Keratinocyte (primary cell): ENCODE data around the gene FAM221A. TPM values are rescaled to one million over a fixed set of nuclear protein-coding genes. Genes with fewer than 3 reads are reported as not detected.

Source experiments
- DNase-seq: peaks from one replicate; pipeline ENCODE4 v3.0.0-alpha.2; 2011; ENCODE audit warnings: low read depth, missing footprints, low spot score
- FAIRE-seq: peaks from 2 replicates; lab custom pipeline; 2011; peaks lifted over from hg19 to GRCh38; lab: Jason Lieb, UNC
- H2AFZ ChIP-seq: 2 replicates; pipeline ENCODE4 v1.6.0; 2012; ENCODE audit warnings: low read length, control low read depth, inconsistent platforms; ENCODE audit not compliant: control insufficient read depth
- H3K27ac ChIP-seq: 2 replicates; pipeline ENCODE4 v1.5.1; 2011; ENCODE audit warnings: low read length; ENCODE audit not compliant: control insufficient read depth, insufficient read depth
- H3K27me3 ChIP-seq: 3 replicates; pipeline ENCODE4 v1.6.0; 2011; ENCODE audit warnings: low read length; ENCODE audit not compliant: control insufficient read depth, insufficient read depth; ENCODE audit errors: extremely low read depth
- H3K36me3 ChIP-seq, 2 experiments: 2 replicates in 1 of 2; 3 replicates in 1 of 2; pipeline ENCODE4 v1.5.1; 2011; ENCODE audit warnings: low read length in 2 of 2, mild to moderate bottlenecking in 1 of 2; ENCODE audit not compliant: control insufficient read depth in 2 of 2, insufficient read depth in 2 of 2; ENCODE audit errors: extremely low read depth in 1 of 2
- H3K4me1 ChIP-seq: 3 replicates; pipeline ENCODE4 v1.5.1; 2011; ENCODE audit warnings: low read length; ENCODE audit not compliant: control insufficient read depth, insufficient read depth; ENCODE audit errors: extremely low read depth
- H3K4me2 ChIP-seq: 3 replicates; pipeline ENCODE4 v1.6.0; 2011; ENCODE audit warnings: low read depth, low read length; ENCODE audit not compliant: control insufficient read depth, insufficient read depth; ENCODE audit errors: extremely low read depth
- H3K4me3 ChIP-seq, 3 experiments: fragments of 200-600 bp in 1 of 3; sonication (generic) in 1 of 3; 2 replicates in 2 of 3; 3 replicates in 1 of 3; pipeline ENCODE4 v1.5.1; 2011 to 2016; ENCODE audit warnings: low read length in 3 of 3, mild to moderate bottlenecking in 3 of 3, control low read depth in 2 of 3, inconsistent platforms in 1 of 3, low read depth in 1 of 3, mixed read lengths in 1 of 3, mixed run types in 1 of 3, moderate library complexity in 1 of 3; ENCODE audit not compliant: control insufficient read depth in 2 of 3, insufficient read depth in 2 of 3; ENCODE audit errors: extremely low read depth in 1 of 3
- H3K79me2 ChIP-seq: 2 replicates; pipeline ENCODE4 v1.6.0; 2012; ENCODE audit warnings: low read length; ENCODE audit not compliant: control insufficient read depth, insufficient read depth
- H3K9ac ChIP-seq: 3 replicates; pipeline ENCODE4 v1.6.0; 2011; ENCODE audit warnings: low read length; ENCODE audit not compliant: control insufficient read depth, insufficient read depth; ENCODE audit errors: extremely low read depth
- H3K9me1 ChIP-seq: 3 replicates; pipeline ENCODE4 v1.6.0; 2011; ENCODE audit warnings: low read length; ENCODE audit not compliant: control insufficient read depth, insufficient read depth; ENCODE audit errors: extremely low read depth
- H3K9me3 ChIP-seq: 2 replicates; pipeline ENCODE4 v1.5.1; 2012; ENCODE audit warnings: low read depth, low read length; ENCODE audit not compliant: control insufficient read depth
- H4K20me1 ChIP-seq: 3 replicates; pipeline ENCODE4 v1.6.0; 2011; ENCODE audit warnings: low read length; ENCODE audit not compliant: control insufficient read depth, insufficient read depth; ENCODE audit errors: extremely low read depth
- EZH2 ChIP-seq: IDR thresholded peaks from one replicate; pipeline ENCODE4 v1.6.1; 2012; ENCODE audit warnings: inconsistent platforms, mild to moderate bottlenecking, low read length, moderate library complexity
- dilution Hi-C: fragments of 300-500 bp; cut with MboI; formaldehyde crosslinking; loops from one replicate; pipeline ENCODE4 v1.7.0; 2020; ENCODE audit warnings: low sequenced_read_pairs; ENCODE audit not compliant: extremely low pct_ligation_motif_present
- polyA plus RNA-seq, 5 experiments: library from polyadenylated mRNA; depleted of rRNA in 3 of 5; stranded (reverse) in 3 of 5; stranded (forward) in 1 of 5; unstranded in 1 of 5; fragments of >200 nt; gene quantifications; 1 replicate in 1 of 5; 2 replicates in 3 of 5; 3 replicates in 1 of 5; pipeline versions ENCODE4 v1.2.1 to v1.2.3, GENCODE V29; 2011 to 2012; ENCODE audit warnings: missing spikeins in 2 of 5, low read depth in 1 of 5, low replicate concordance in 1 of 5
- TF ChIP-seq, protein P1 (sequence below), 3 experiments: IDR thresholded peaks in 1 of 3; conservative IDR thresholded peaks in 1 of 3; optimal IDR thresholded peaks in 1 of 3; 2 replicates in 2 of 3; 3 replicates in 1 of 3; pipeline versions ENCODE3 to v1.5.1; 2011; ENCODE audit warnings: low read length in 3 of 3, mild to moderate bottlenecking in 3 of 3, moderate library complexity in 2 of 3, control low read depth in 1 of 3, inconsistent platforms in 1 of 3; ENCODE audit not compliant: insufficient read depth in 2 of 3; ENCODE audit errors: extremely low read depth in 1 of 3

FAM221A gene
- polyA plus RNA-seq, 1 donor (not counting 4 experiments of a cell fraction or from before 2014, with no cell fraction given) = 0.93 TPM

DNA sequence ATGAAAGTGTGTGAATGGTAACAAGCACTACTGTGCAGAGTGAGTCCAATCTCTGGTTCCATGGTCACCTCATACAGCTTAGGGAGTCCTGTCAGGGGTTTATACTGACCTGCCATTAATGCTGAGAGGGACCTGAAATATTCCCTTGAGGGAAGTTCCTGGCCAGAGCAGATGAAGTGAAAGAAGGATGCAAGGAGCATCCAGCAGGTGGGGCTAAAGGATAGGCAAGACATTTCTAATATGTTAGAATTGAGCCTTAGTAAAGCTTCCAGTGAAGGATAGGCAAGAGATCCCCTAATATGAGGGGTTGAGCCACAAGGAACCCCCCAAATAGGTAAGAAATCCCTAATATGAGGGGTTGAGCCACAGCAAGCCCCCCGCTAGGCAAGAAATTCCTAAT lies 25.5 kb upstream of the FAM221A start:
- Histone ChIP-seq H3K9me3 (peaks cover 11% of the 10 kb centered on the region), H3K36me3 (no peaks in the 10 kb centered on the region), H3K79me2 (no peaks in the 10 kb centered on the region), H3K9me1 (no peaks in the 10 kb centered on the region), H3K4me3 (no peak overlapping the region), H3K9ac (no peak overlapping the region), H3K27me3 (no peaks in the 10 kb centered on the region), H3K27ac (no peak overlapping the region), H4K20me1 (no peaks in the 10 kb centered on the region), H3K4me2 (no peak overlapping the region), H2AFZ (no peak overlapping the region), H3K4me1 (no peaks in the 10 kb centered on the region)
- TF ChIP-seq EZH2 = no peak
- TF ChIP-seq, protein P1, sequence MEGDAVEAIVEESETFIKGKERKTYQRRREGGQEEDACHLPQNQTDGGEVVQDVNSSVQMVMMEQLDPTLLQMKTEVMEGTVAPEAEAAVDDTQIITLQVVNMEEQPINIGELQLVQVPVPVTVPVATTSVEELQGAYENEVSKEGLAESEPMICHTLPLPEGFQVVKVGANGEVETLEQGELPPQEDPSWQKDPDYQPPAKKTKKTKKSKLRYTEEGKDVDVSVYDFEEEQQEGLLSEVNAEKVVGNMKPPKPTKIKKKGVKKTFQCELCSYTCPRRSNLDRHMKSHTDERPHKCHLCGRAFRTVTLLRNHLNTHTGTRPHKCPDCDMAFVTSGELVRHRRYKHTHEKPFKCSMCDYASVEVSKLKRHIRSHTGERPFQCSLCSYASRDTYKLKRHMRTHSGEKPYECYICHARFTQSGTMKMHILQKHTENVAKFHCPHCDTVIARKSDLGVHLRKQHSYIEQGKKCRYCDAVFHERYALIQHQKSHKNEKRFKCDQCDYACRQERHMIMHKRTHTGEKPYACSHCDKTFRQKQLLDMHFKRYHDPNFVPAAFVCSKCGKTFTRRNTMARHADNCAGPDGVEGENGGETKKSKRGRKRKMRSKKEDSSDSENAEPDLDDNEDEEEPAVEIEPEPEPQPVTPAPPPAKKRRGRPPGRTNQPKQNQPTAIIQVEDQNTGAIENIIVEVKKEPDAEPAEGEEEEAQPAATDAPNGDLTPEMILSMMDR (optimal IDR thresholded peaks at IDR 0.05 in 1 of 3, IDR thresholded peaks at IDR 0.05 in 1 of 3, conservative IDR thresholded peaks at IDR 0.05 in 1 of 3; ENCODE audit: extremely low read depth in 1 of 3, insufficient read depth in 2 of 3, low read length in 3 of 3) = peak in 1 of 3 experiments; percentile 30
- DNase-seq (no peak), FAIRE-seq (no peak)
- dilution Hi-C loops = no loop called here

DNA sequence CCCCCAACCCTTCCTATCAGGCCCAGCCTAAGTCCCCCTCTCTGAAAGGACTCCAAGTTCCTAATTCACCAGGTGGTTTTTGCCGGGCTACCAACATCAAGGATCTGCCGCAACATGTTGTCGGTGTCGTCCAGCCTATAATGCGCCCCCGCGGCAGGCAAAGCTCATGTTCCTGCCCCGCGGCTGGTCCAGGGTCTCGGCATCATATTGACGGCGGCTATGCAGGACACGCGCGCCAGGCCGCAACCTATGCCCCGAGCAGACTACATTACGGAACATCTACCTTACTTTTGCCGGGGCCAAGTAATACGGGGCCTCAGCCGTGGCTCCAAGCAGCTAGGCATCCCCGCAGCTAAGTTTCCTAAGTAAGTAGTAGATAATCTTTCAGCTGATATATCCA lies 24.6 kb upstream of the FAM221A start:
- no peaks in the 10 kb centered on the region for H3K79me2 ChIP-seq
- no peak overlapping the region for H2AFZ ChIP-seq
- H4K20me1 ChIP-seq = no peaks in the 10 kb centered on the region
- no peaks in the 10 kb centered on the region for H3K9me1 ChIP-seq
- H3K36me3 ChIP-seq = no peaks in the 10 kb centered on the region
- no peaks in the 10 kb centered on the region for H3K4me1 ChIP-seq
- H3K27me3 ChIP-seq = no peaks in the 10 kb centered on the region
- dilution Hi-C loops = no loop called here
- no peak overlapping the region for H3K27ac ChIP-seq
- DNase-seq (no peak), FAIRE-seq (no peak)
- H3K4me3 ChIP-seq = no peak overlapping the region
- H3K4me2 ChIP-seq = no peak overlapping the region
- no peak for TF ChIP-seq EZH2
- TF ChIP-seq, protein P1 (optimal IDR thresholded peaks at IDR 0.05 in 1 of 3, IDR thresholded peaks at IDR 0.05 in 1 of 3, conservative IDR thresholded peaks at IDR 0.05 in 1 of 3; ENCODE audit: extremely low read depth in 1 of 3, insufficient read depth in 2 of 3, low read length in 3 of 3) = no peak
- H3K9me3 ChIP-seq = peaks cover 11% of the 10 kb centered on the region
- no peak overlapping the region for H3K9ac ChIP-seq
